NT2/D1 (cell line): ENCODE measurements around the gene ARMH1.

Experiments used
- SUZ12 ChIP-seq: IDR thresholded peaks from 2 replicates; pipeline ENCODE4 v1.6.1; 2011; ENCODE audit not compliant: insufficient read length, insufficient read depth; ENCODE audit errors: extremely low read depth
- YY1 ChIP-seq: IDR thresholded peaks from 2 replicates; pipeline ENCODE4 v1.6.1; 2011; ENCODE audit not compliant: insufficient read length, insufficient read depth

- no peak for TF ChIP-seq SUZ12
- no peak for TF ChIP-seq YY1
Observed at GRCh38 chr1:44707112-44707881, 32.8 kb downstream of the ARMH1 start.
